NCI-H510A treated with DMSO at 0.1 percent for 48 hours (cell line): ENCODE results near the gene TBC1D5.
A peak's percentile ranks its signal among the peaks of the same experiment; 100 is the strongest.

Experiments used
- DNase-seq: peaks from one replicate; lab custom pipeline; 2025; lab: John Stamatoyannopoulos, UW

TBC1D5 gene

GRCh38 chr3:17179381-17180205 is 562.8 kb downstream of the TBC1D5 start:
- DNase-seq: peak; percentile 34

DNA sequence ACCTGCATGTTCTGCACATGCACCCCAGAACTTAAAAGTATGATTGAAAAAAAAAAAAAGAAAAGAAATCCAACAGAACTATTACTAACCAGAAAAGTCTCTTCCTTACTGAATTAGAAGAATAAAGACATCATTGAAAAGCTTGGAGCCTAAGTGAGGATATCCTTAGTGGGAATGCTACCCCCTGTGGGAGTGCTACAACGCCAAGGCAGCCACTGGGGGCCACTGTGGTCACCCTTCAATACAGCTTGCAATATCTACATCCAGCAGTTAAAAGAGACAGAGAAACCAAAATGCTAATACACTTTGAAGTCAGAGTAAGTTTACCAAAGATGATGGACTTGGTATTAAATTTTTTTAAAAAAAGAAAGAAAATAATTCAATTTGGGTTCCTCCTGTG is 565.7 kb downstream of the TBC1D5 start:
- no peak for DNase-seq

DNA sequence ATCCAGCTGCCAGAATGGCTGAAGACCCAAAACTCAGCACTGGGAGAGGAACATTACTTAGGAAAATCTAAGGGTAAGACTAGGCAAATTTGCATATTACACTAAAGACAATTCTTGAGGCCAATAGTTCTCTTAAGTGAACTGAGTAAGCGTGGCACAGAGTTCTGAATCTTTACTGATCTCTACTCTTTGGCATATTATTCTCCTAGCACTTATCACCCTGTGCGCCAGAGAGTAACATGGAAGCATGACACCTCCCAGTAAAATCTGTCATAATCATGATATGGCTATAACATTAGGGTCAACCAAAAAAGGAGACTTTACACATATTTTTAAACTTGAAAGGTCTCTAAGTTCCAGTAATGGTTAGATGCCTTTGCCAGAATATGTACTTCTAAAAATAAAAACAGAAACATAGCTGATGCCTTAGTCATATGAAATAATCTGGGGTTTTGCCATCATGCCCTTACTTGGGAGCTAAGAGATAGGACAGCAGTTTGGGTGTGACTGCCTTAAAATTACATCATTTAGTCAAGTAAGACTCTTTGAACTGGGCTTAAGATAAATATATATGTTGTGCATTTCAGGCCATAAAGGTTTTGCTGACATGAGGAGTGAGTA is 567.1 kb downstream of the TBC1D5 start:
- no peak for DNase-seq

DNA sequence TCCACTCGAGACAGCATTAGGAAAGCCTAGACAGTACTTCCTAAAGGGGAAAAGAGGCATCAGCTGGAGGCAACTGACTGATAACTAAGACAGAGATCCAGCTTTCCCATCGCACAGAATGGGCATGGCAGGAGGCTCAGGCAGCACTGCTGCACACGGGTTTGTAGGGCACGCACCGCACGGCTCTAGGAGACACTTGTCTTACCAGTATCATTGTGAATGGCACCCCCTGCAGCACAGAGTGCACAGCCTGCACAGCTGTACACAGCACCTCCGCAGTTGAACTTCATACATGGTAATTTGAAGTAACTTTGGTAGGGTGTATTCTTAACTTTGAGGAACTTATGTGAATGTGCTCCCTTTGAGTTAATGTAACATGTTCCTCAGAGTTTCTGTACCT is 576.1 kb downstream of the TBC1D5 start:
- no peak for DNase-seq

DNA sequence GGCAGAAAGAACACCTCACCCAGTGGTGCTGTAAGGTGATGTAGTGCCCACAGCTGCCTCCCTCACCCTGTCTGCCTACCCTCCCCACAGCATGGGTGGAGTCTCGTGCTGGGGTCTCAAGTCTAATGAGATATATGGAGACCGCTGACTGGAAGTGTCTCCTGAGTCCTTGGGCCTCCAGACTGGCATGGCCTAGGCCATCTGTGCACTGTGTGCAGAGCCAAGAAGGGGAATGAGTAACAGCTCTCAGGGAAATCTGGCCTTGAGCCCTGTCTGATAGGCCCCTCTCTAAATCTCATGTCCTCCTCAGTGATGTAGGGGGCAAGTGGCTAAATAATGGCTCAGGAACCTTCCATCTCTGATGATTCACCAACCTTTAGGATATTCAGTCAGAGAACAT is 580.3 kb downstream of the TBC1D5 start:
- DNase-seq: no peak

DNA sequence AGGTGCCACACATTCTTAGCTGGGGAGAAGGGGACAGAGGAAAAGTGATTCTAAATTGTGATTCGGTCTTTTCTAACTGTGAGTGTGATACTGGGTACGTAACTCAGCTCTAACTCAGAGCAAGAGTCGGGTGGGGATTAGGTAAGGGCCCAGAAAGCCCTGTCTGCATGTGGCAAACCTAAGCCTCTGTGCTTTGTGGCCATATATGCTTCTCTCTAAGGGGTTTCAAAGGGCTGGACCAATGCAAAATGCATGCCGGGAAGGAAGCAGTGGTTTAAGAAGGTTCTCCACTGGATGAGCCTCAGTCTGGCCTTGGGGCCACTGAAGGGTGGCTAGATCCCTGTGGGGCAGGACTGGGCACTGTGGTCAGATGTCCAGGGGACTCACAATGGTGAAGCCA is 581.8 kb downstream of the TBC1D5 start:
- DNase-seq: no peak

- no peak for DNase-seq
Measured at GRCh38 chr3:17158941-17159682, 583.3 kb downstream of the TBC1D5 start.

- no peak for DNase-seq
Measured at GRCh38 chr3:17157713-17158112, 584.7 kb downstream of the TBC1D5 start.

- no peak for DNase-seq
Measured at GRCh38 chr3:17156864-17157263, 585.6 kb downstream of the TBC1D5 start.

- no peak for DNase-seq
Measured at GRCh38 chr3:17155951-17156350, 586.5 kb downstream of the TBC1D5 start.

DNA sequence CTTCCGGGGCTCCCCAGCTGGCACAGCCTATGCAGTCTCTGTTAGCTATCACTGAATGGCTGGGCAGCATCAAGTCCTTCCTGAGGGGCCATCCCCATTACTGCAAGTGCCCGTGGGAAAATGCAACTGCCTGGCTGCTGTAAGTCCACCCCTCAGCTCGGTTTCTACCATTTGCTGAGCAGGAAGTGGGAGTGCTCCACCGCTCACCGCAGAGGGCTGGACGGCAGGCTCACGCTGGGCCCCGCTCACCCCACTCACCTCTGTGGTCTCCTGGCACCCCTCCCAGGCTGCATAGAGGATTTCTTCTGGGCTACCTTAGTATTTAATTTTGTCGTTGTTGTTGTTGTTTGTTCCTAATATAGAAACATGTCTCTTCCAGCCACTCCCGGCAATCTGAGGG is 587.5 kb downstream of the TBC1D5 start:
- no peak for DNase-seq

DNA sequence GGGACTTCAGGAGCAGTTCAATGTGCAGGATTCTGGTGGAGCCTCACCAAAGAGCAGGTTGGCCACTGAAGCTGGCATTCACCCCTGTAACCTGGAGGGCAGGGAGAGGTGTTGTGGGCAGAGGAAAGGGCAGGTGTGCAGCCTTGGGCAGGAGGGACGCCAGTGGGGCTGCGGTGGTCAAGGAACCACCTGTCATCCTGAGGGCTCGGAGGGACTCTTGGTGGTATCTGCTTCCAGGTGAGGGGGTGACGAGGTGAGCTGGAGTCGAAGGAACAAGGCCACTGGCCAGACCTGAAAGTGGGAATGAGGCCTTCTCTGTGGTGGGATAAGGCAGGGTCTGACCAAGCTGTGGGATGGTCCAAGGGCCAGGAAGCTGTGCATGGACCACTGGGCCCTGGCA is 588.2 kb downstream of the TBC1D5 start:
- no peak for DNase-seq

DNA sequence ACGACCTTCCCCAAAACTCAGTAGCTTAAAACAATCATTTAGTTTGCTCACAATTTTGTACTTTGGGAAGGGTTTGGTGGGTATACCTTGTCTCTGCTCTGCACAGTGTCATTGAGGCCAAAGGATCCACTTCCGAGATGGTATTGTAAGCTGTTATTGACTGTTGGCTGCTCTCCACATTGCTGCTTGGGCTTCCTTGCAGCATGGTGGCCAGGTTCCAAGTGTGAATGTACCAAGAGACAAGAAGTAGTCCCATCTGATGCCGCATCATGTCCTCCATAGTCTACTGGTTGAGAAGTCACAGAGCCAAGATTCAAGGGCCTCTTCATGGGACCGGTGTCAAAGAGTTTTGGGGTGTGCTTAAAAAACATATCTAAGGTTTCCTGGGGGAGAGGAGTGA is 589.2 kb downstream of the TBC1D5 start:
- DNase-seq: no peak

DNA sequence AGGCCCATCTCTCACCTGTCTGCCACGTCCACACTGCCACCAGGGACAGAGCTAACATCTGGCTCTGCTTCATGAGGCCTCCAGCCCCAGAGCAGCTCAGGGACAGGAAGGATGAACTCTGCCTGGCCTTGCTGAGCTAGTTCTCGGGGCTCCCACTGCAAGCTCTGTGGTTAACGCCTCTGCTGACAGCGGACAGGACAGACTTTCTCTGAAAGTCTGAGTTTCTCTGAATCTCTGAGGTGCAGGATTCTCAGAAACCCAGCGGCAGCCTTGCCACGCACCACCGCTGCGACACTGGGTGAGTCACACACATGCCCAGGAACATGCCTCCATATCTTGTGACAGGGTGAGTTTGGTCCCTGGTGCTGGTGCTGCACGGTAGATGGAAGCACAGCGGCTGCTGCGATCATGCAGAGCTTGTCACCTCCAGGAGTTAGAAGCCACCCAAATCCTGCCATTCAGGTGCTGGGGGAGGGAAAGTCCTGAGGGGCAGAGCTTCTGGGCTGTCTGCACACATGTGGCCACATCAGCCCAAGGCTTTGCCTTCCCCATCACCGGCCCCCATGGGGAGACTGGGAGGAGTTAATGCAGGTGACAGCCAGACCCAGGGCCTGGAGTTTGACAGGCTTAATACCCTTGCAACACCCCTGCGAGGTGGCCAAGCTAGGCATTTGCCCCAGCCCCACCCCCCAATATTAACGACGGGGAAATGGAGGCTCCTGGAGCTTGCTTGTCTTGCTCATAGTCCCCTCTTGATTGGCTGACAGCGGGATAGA is 590.6 kb downstream of the TBC1D5 start:
- no peak for DNase-seq

DNA sequence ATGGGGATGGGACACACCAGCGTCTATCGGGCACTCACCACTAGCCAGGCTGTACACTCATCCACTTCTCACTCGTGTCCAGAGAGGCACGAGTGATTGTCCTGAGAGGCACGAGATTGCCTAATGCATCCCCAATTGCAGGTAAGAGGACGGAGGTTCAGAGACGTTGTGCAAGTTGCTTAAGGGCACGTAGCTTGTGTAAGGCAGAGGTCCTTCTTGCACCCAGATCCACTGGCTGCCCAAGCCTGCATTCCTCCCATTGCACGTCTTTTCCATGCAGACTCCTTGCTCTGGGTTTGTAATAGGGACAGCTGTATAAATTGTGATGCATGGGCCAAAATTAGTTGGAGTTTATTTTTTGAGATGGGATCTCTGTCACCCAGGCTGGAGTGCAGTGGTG is 593.4 kb downstream of the TBC1D5 start:
- DNase-seq: no peak

DNA sequence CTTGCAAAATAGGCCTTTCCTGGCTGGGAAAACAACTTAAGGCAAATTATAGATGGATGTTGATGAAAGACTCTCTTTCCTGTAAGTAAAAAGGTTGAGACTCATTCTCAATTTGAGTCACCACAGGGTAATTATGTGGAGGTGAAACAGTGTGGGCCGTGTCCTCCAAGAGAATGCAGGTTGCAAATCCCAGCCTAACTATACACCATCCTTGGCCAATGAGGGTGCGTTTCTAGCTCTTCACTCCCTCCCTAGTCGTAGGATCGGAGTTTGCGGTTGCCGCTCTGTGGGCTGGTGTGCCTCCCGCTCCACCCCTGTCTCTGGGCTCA is 597.8 kb downstream of the TBC1D5 start:
- DNase-seq: no peak

DNA sequence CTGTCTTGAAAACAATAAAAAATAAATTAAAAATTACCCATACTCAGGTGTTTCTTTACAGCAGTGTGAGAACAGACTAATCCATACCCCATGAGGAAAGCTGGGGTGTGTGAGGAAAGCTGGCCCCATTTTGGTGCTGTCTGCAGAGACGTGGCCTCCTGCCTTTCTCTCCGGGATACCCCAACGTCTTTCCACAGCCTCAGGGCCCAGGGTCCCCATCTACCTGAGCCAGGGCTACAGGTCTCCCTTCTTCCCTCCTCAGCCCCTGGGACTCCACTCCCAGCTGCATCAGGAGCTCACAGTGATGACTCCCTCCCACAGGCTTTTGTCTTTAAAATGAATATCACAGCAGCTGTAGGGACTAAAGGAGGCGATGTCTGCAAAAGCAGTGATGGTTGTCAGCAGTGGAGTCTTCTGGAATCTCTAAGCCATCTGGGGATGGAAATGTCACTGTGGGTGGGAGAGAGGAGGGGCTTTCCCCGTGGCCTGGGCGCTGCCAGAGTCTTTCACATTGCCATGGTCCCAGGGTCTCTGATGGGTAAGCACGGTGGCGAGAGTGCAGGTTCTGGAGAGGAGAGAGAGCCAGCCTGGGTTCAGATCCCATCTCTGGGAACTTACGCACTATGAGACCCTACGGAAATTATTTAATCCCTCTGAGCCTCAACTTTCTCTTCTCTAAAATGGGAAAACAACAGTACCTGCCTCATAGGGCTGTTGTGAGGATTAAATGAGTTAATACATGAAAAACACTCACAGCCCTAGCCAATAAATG is 598.4 kb downstream of the TBC1D5 start:
- DNase-seq: no peak

DNA sequence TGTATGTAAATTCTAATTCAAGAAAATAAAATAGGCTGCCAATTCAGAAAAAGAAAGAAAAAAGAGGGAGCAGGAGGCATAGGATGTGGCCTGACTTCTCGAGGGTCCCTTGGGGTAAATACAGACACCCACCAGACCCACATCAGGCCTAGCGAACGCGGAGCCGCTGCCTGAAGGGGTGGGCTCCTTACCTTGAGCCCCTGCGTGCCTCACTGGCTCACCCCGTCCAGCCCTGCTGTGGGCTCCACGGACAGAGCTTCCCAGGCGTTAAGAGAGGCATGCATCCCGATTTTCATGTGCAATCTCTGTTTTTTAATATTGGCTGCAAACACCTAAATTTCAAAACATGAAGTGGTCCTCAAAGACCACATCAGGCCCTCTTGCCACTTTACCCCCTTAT is 599.9 kb downstream of the TBC1D5 start:
- DNase-seq: no peak

DNA sequence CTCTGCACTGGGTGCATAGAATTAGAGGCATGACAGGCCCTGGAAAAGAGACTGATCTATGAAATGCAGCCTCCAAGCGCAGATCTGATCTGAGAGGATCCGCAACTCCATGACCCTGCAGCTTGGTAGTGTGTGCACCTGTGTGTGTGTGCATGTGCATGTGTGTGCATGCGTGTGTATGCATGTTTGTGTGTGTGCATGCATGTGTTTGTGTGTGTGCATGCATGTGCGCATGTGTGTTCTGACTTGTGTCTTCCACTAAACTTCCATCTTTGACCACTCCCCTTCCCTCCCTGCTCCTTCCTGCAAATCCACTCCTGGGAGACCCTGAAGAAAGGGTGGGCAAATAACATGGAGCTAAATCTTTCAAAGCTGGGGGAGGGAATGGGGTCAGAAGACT is 600.7 kb downstream of the TBC1D5 start:
- DNase-seq: no peak

GRCh38 chr3:17140670-17141505 is 601.5 kb downstream of the TBC1D5 start:
- no peak for DNase-seq
